T-helper 22 cell (primary cell): ENCODE measurements around the gene FCGR3A.

ENCODE experiments used
- DNase-seq: peaks from one replicate; pipeline ENCODE4 v3.0.0-alpha.2; 2020; ENCODE audit warnings: low read depth

FCGR3A gene

DNA sequence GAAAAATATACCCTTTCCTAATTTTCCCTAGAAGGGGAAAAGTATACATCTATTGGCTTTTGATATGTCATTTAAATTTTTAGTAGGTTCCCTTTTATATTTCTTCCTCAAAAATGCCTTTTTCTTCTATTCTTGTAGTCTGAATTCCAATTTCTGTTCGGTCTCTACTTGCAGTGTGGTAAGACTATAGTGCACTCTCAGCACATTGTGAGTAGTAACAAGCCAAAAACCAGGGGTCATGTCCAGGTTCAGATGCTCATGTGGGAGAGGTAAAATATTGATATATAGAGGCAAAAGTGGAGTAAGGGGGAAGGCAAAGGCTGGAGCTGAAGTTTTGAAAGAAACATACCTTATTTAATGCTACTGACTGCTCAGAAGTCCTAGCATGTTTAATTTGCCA is 48.4 kb downstream of the FCGR3A start:
- DNase-seq = no peak

DNA sequence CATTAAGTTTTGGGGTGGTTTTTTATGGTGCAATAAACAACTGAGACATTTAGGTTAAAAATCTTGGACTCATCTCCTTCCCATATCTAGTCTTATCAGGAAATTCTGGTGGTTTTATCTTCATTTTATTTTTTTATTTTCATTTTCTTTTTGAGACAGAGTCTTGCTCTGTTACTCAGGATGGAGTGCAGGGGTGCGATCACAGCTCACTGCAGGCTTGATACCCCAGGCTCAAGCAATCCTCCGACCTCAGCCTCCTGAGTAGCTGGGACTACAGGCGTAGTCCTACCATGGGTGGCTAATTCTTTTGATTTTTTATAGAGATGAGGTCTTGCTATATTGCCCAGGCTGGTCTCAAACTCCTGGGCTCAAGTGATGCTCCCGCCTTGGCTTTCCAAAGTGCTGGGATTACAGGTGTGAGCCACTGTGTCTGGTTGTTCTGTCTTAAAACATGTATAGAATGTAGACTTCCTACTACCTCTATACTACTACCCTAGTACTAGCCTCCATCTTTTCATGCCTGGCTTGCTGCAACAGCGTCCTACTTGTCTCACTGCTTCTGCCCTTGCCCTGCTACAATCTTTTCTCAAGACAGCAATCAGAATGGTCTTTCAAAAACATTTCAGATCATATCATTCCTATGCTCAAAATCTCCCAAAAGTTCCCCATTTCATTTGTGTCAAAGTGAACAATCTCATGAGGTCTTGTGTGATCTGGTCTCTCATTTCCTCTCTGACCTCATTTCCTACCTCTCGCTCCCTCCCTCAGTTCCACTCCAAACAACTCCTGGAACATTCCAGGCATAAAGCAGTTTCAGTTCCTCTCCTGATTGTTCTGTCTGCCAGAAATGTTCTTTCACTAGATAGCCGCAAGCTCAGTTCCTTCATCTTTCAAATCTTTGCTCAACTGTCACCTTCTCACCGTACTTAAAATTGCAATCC is 50.2 kb downstream of the FCGR3A start:
- DNase-seq = no peak

DNA sequence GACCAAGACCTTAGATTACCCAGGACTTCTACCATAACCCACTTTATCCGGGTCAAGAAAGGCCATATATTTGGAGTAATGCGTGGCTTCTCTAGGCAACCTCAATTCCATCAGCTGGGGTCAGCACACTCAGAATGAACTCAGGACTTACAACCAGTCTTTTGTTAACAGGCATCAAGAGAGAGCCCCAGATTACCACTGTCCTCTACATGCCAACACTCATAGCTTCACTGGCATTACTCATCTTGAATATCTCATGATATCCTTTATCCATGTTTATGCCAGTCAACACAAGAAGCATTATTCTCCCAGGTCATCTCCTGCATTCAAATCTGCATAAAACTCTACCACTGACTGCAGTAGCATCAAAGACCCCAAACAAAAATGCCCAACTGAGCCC is 51.0 kb downstream of the FCGR3A start:
- DNase-seq = no peak

- DNase-seq = no peak
These were observed 51.7 kb downstream of the FCGR3A start for GRCh38 chr1:161497961-161498360.

- no peak for DNase-seq
These were observed 54.1 kb downstream of the FCGR3A start for GRCh38 chr1:161495490-161495889.

DNA sequence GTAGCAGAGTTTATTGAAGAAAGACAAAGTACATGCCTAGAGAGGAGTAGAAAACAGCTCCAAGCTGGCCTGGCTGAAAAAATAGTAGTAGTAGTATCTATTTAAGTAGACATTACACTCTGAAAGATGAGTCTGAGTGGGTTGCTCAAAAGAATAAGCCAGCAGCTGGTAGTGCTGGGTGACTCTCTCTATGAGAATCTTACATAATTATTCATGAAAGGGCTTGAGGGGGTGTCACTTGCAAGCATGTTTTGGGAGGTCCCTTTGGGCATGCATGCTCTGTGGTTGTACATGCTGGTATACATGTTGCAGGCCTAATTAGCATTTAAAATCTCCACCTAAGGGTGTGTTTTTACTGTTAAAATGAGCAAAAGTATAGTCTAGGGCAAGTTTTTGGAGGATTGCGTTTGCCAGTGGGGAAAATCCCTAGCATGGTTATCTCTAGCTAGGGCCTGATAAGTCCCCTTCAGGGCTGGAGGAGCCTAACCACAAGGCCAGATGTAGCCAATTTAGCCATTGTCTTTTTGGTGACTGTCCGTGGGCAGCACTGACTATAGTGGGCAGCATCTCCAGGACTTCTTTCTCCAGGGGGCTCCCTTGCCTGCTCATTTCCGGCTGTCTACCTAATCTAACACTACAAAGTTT is 55.4 kb downstream of the FCGR3A start:
- no peak for DNase-seq

DNA sequence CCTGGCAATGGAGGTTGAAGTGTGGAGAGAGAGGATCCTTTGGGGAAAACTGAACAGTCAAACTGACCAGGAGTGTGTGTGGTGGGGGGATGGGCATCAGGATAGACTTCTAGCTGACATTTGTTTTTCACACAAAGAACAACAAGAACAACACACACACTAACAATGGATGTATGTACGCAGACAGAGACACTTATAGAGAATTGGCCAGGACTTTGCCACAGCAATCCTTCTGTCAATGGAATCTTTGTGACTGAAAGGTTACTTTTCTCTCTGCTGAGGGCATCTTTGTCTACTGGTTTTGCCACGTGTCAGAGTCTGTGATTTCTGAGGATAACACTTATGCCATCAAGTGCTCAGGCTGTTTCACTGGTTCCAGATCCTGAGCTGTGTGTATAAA is 56.8 kb downstream of the FCGR3A start:
- DNase-seq = no peak
